T1000 (cell line): ENCODE data around the gene RLN3.

Source experiments
- DNase-seq: peaks from one replicate; lab custom pipeline; 2025; ENCODE audit warnings: mixed read lengths; lab: John Stamatoyannopoulos, UW

The RLN3 gene

DNA sequence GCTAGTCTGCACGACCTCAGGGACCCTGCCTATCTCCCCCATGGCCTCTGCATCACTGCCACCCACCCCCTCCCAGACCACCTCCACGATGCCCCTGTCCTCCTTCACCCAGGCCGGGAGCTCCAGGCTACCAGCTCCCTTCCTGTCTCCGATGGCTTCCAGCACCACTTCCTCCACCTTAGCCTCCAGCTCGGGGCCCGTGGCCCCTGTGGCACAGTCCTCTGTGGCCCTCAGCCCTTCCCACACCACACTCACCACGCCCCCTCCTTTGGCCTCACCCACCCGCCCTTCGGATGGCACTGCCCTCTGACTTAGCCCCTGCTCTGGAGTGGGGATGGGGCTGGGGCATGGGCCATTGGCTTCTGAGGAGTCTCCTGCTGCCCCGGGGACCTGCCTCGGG lies 26.8 kb downstream of the RLN3 start:
- DNase-seq, result no peak

DNA sequence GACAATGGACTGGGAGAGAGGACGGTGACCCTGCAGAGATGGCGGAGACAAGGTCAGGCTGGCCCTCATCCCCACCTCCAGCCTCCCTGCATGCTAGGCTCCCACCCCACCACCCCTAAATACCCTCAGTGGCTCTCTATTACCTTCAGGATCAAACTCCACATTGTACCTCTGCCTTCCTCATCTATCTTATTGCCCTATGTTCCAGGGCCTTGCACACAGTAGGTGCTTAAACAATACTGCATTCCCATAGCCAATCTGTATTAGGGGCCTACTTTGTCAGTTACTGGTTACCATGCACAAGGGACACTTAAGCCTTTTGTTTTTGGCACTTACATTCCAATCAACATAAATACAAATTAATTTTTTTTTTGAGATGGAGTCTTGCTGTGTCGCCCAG lies 27.4 kb downstream of the RLN3 start:
- no peak for DNase-seq

DNA sequence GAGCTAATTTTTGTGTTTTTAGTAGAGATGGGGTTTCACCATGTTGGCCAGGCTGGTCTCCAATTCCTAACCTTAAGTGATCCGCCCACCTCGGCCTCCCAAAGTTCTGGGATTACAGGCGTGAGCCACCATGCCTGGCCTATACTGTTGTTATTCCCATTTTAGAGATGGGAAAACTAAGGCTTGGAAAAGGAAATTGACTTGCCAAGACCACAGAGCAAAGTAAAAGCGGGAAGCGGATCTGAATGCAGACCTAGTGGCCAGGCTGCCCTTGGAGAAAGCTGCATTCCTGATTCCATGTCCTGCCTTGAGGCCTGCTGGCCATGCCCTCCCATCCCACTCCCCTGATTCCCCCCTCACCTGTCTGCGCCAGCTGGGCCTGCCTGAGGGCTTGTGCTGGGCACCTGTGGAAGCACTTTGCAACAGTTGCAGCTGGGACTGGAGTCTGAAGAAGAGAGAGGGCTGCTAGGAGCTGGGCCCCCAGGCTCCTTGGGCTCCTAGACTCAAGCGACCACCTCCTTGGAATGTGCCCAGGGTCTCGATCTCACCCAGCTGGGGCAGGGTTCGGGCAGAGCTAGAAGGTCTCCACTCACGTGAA lies 28.2 kb downstream of the RLN3 start:
- DNase-seq, result no peak

DNA sequence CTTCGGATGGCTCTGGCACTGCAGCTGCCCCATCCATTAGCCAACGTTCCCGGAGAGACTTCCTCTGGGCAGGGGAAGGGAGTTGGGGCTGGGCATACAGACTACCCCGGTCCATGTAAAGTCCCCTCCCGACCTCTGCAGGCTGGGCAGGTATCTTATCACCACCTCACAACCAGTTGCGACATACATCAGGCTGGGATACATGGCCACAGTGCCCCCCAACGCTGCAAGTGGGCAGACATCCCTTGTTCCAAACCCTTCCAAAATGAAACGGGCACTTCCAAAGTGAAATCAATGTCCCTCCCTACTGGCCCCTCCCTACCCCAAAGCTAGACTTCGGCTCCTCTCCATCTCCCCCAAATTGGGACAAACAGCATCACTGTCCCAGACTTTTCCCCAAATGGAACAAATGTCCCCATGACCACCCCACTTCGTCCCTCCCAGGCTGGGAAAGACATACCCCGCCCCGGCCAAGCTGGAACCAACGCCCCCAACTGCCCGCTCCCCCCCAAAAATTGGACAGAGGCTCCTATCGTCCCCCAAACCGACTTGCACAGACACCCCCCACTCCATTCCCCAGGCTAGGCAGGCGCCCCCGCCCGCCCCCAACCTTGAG lies 28.9 kb downstream of the RLN3 start:
- no peak for DNase-seq

DNA sequence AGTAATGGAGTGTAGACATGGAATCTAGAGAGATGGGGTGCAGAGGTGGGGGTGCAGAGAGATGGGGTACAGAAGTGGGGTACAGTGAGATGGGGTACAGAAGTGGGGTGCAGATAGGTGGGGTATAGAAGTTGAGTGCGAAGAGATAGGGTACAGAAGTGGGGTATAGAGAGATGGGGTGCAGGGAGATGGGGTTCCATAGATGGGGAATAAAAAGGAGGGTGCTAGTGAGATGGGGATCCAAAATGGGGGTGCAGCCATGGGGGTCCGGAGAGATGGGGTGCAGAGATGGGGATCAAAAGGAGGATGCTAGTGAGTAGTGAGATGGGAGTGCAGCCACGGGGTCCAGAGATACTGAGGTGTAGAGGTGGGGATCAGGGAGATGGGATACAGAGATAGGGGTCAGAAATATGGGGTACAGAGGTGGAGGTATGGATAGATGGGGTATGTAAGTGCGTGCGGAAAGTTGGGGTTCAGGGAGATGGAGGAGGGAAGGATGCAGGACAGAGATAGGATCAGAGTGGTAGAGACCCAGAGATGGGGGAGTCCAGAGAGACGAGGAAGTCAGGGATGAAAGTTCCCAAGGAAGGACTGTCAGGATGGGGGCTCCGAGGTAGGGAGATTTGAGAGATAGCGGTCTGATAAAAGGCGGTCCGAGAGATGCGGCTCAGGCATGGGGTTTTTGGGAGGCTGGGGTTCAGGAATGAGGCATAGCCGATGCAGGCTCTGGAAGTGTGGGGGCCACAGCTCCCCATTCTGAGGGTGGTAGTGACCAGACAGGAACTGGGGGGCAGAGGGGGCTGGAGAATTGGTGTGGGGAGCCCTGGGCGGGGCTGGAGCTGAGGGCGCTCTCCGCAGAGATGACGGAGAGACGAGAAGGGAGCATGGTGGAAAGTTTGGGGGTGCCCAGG lies 30.5 kb downstream of the RLN3 start:
- no peak for DNase-seq

DNA sequence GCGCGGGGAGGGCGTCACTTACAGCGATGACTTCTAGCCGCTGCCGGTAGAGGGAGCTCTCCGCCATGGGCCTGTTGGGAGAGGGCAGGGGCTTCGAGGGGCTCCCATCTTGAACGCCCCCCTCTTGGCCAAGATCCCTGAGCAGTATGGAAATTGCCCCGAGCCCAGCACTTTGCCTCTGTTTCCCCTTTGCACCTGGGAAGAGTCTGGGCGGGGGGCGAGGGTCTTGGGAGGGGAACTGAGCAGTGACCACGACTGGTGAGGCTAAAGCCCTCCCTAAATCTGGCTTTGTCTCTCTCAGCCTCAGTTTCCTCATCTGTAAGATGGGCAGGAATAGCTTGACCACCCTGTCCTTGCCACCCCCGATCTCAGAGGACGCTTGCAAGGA lies 31.1 kb downstream of the RLN3 start:
- DNase-seq, result no peak

DNA sequence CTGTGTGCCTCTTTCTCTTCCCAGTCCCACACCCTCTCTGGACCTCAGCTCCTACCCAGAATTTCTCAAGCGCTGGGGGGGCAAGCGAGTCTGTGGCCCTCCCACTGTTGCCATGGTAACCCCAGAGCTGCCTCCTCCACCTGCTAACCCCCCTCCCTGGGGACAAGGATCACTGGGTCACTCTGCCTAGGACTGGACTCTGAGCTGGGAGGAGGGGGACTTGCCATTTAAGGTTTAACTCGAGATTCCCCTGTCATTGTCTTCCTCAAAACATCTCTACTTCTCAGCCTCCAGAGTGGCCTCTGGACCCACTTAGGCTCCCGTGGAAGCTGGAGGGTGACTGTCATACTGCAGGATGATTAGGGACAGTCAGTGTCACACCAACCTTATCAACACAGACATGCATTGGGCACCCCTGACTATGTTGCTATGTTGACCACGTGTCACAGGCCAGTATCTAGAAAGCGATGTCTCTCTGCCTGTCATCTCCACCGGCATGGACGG lies 31.8 kb downstream of the RLN3 start:
- DNase-seq, result no peak

DNA sequence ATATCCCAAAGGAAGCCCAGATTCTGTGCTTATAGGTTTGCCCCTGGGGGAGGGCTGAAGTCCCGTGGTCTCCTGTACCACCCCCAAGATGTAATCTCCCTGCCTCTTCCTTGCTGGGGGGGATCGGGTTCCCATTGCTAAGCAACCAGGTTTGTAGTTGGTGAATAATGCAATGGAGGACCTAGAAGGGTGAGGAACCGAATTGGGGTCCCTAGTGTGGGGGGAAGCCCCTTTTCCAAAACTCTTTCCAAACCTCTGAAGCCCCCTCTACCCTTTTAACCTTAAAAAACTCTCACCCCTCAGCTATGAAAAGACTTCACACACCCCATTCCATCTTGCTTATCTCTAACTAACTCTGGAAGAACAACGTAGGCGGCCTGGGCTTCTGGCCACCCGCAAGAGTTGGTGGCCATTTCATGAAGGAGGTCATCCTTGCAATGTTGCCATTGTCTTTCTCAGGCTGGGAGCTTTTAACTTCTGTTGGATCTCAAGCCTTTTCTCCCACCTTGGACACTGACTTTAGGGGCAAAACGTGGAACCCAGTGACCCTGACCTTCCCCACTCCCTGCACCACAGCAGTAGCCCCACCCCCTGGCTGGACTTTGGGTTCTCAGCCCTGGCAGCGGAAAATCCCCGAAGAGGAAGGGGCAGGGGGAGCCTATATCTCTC lies 33.3 kb downstream of the RLN3 start:
- no peak for DNase-seq

DNA sequence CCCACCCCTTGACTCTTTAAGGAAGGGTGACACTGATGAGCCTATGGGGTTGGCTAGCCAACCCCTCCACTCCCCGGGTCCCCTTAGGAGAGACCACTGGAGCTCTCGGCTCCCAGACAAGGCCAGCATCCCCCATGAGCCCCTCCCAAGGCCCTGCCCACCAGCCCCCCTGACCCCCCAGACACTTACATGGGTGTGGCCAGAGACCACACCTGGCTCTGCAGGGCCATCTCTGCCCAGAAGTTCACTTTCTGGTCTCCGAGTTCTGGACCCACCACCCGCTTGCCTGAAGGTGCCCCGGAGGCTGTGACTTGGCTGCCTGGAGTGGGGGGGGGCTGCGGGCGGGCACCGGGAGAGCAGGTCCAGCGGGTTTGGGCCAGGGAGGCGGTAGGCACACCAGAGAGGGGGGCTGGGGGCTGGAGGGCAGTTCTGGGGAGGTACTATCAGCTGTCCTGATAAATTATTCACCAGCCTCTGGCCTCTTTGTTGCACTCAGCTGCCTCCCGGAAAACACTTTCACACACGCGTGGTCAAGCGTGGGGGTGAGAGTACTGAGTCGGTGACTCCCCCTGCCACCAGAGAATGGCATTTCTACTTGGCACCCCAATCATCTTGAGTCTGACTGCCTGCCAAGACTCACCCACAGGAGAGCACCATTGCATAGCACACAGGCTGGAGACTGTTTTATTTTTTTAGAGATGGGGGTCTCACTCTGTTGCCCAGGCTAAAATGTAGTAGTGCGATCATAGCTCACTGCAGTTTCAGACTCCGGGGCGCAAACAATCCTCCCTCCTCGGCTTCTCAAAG lies 34.0 kb downstream of the RLN3 start, which contains the start of gene PALM3:
Gene PALM3, minus strand, starts transcription at position 326 of the 807 bp plus-strand sequence. Its CDS starts 96 bp downstream, at position 230.
- no peak for DNase-seq

DNA sequence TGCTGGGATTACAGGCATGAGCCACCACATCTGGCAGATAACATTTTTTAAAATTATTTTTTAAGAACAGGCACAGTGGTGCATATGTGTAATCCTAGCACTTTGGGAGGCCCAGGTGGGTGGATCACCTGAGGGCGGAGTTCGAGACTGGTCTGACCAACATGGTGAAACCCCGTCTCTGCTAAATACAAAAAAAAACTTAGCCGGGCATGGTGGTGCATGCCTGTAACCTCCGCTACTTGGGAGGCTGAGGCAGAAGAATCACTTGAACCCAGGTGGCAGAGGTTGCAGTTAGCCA lies 34.6 kb downstream of the RLN3 start:
- DNase-seq, result no peak

DNA sequence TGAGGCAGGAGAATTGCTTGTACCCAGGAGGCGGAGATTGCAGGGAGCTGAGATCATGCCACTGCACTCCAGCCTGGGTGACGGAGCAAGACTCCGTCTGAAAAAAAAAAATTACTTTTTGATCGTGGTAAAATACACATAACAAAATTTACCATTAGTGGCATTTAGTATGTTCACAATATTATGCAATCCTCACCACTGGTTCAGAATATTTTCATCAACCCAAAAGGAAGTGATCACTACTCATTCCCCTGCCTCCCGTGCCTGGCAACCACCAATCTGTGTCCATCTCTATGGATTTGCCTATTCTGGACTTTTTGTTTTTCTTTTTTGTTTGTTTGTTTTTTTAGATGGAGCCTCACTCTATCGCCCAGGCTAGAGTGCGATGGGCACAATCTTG lies 35.2 kb downstream of the RLN3 start:
- DNase-seq, result no peak

DNA sequence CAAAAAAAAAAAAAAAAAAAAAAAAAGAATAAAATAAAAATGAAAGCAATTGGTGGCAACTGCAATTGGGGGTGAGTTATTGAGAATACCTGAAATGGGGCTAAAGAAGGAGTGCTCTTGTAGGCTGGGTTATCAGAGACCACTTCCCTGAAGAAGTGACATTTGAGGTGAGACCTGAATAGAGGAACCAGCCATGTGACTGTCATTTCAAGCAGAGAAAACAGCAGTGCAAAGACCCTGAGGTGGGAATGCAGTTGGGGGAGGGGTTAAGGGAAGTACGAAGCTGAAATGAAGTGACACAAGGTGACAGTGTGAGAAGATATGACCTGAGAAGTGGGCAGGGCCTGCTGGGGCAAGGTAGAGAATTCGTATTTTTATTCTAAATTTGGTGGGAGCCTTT lies 38.2 kb downstream of the RLN3 start:
- DNase-seq, result no peak

DNA sequence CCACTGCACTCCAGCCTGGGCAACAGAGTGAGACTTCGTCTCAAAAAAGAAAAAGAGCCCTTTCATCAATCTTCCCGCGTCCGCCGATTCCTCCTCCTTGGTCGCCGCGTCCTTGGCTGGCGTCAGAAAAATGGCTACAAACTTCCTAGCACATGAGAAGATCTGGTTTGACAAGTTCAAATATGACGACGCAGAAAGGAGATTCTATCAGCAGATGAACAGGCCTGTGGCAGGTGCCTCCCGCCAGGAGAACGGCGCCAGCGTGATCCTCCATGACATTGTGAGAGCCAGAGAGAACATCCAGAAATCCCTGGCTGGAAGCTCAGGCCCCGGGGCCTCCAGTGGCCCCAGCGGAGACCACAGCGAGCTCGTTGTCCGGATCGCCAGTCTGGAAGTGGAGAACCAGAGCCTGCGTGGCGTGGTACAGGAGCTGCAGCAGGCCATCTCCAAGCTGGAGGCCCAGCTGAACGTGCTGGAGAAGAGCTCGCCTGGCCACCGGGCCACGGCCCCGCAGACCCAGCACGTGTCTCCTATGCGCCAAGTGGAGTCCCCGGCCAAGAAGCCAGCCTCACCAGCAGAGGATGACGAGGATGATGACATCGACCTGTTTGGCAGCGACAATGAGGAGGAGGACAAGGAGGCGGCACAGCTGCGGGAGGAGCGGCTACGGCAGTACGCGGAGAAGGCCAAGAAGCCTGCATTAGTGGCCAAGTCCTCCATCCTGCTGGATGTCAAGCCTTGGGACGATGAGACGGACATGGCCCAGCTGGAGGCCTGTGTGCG lies 42.5 kb downstream of the RLN3 start:
- DNase-seq, result no peak

DNA sequence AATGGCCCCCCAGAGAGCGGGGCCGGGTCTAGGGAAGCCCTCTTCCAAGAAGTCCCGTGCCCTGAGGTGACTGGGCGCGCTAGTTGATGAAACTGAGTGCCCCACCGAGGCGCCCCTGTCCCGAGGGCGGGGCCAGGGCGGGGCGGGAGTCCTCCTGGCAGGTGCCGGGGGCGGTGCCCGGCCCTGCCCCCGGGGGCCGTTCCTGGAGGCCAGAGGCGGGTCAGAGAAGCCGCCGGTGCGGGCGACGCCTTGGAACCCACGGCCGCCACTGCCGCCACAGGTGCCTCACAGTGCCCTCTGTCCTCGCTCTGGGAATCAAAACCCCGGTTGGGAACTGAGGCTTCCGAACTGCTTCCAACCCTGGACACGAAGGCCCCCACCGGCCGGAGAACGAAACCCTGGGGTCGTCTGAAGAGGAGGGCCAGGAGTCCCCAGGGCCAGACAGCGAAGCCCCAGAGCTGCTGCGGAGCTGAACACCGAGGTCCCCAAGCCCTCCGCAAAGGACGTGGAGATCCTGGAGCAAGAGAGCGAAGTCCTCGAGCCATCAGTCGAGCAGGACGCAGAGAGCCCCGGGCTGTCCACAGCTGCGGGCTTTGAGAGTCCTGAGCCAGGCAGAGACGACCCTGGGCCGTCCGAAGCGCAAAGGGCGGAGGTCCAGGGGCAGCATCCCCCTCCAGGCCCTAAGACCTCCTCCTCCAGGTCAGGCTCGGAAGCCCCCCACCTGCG lies 44.8 kb downstream of the RLN3 start, which contains the start of gene MISP3:
Gene MISP3, plus strand, starts transcription at position 252 of the 726 bp plus-strand sequence. CDS start 524 bp downstream, outside the sequence.
- no peak for DNase-seq

DNA sequence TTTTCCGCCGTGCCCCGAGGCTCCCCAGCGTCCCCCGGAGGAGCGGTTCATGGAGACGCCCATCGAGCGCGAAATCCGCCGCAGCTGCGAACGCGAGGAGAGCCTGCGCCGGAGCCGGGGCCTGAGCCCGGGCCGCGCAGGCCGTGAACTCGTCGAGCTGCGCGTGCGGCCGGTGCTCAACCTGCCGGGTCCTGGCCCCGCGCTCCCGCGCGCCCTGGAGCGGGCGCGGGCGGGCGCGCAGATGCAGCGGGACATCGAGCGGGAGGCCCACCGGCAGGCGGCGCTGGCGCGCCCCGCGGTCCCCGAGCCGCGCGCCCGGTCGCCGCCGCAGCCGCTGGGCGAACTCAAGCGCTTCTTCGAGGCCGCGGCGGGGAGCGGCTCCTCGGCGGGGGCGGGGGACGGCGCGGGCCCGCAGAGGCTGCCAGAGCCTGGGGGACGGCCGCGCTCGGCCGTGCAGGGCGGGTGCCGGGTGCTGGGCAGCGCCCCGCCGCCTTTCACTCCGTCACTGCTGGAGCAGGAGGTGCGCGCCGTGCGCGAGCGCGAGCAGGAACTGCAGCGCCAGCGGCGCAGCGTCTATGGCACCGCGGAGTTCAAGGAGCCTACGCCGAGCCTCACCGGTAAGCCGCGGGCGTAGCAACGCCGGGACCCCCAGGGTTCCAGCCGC lies 45.4 kb downstream of the RLN3 start:
- peak; percentile 57 for DNase-seq

DNA sequence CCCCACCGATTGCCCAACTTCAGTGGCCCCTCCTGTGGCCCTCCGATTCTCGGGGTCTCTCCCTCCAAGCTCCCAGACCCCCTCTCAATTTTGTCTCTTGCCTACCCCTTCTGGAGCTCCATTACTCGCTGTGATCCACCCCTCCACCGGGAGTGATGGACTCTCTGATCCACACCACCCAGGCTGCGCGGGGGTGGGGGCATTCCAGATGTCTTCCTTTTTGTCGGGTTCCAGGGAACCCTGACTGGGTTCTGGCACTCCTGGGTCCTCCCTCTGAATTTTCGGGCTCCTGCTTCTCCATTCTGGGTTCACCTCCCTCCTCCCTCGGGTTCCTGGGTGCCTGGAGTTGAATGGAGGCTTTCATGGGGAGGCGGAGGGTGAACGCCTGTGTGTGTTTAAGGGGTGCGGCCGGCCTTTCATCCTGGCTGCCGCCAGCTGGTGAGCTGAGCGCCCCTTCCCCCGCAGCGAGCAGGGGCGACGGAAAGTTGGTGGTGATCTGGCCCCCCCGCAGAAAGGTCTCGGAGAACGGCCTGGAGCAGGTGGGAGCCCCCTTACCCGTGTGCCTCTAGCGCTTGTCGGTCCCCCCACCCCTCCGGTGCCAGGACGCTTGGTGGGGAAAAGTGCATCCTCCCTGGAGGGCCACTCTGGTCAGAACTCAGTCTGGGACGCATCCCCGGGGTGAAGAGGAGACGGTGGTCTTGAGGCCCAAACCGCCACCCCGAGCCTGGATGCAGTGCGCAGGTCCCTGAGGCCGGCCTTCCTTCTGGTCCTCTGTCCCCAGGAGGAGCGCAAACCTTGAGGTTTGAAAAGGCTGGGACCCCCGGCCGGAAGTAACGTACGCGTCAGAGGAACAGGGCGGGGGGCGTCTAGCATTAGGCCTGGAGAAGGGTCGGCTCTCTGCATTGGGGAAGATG lies 46.2 kb downstream of the RLN3 start:
- no peak for DNase-seq

DNA sequence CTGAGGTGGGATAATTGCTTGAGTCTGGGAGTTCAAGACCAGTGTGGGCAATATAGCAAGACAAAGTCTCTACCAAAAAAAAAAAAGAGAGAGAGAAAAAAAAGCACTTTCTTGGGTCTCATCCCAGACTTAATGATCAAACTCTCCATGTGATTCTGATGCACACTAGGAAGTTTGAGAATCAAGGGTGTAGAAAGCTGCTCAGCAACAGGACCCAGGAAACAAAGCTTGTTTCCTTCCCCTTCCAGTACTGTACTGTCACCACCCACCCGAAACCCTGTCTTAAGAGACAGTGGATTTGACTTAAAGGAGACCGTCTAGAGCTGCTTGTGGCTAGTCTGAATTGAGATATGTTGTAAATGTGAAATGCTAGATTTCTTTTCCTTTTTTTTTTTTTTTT lies 50.5 kb downstream of the RLN3 start:
- DNase-seq, result no peak
